ENCODE data around the gene SLC4A7. TPM values are rescaled to one million over a fixed set of nuclear protein-coding genes. Genes with fewer than 3 reads are reported as not detected.
"Not testable (repeated sequence)": the region's sequence is repeated elsewhere in the genome, so short reads cannot be mapped to it uniquely, and the experiment has no call there.

SLC4A7 gene
- total RNA-seq, 1 donor from 2014 or later: 12.2 TPM

DNA sequence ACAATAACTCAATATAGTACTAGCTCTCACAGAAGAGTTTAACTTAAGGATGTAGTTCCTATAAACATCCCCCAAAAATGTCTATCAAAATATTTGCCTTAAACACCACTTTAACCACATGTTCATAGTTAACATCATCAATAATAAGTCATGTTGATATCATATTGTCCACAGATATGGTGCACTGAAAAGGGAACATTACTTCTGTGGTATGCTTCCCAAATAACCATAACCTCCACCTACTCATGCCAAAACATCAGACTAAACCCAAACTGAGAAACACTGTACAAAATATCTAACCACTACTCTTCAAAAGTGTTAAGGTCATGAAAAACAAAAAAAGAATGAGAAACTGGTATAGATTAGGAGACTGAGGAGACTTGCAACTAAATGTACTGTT is 32.9 kb downstream of the SLC4A7 start:
- peaks cover 14% of the 10 kb centered on the region for H3K4me1 ChIP-seq
- H3K9me3 ChIP-seq (replicated peaks): no peaks in the 10 kb centered on the region
- intact Hi-C loops (cut with micrococcal nuclease): no loop called here
- no peaks in the 10 kb centered on the region for H3K27me3 ChIP-seq (ENCODE audit: low read depth)
- H3K4me3 ChIP-seq: no peak overlapping the region
- no peak for DNase-seq
- H3K36me3 ChIP-seq: peaks cover 12% of the 10 kb centered on the region
- no peak overlapping the region for H3K27ac ChIP-seq (replicated peaks)
- TF ChIP-seq, protein P1, sequence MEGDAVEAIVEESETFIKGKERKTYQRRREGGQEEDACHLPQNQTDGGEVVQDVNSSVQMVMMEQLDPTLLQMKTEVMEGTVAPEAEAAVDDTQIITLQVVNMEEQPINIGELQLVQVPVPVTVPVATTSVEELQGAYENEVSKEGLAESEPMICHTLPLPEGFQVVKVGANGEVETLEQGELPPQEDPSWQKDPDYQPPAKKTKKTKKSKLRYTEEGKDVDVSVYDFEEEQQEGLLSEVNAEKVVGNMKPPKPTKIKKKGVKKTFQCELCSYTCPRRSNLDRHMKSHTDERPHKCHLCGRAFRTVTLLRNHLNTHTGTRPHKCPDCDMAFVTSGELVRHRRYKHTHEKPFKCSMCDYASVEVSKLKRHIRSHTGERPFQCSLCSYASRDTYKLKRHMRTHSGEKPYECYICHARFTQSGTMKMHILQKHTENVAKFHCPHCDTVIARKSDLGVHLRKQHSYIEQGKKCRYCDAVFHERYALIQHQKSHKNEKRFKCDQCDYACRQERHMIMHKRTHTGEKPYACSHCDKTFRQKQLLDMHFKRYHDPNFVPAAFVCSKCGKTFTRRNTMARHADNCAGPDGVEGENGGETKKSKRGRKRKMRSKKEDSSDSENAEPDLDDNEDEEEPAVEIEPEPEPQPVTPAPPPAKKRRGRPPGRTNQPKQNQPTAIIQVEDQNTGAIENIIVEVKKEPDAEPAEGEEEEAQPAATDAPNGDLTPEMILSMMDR (IDR thresholded peaks at IDR 0.05; ENCODE audit: borderline replicate concordance): no peak

DNA sequence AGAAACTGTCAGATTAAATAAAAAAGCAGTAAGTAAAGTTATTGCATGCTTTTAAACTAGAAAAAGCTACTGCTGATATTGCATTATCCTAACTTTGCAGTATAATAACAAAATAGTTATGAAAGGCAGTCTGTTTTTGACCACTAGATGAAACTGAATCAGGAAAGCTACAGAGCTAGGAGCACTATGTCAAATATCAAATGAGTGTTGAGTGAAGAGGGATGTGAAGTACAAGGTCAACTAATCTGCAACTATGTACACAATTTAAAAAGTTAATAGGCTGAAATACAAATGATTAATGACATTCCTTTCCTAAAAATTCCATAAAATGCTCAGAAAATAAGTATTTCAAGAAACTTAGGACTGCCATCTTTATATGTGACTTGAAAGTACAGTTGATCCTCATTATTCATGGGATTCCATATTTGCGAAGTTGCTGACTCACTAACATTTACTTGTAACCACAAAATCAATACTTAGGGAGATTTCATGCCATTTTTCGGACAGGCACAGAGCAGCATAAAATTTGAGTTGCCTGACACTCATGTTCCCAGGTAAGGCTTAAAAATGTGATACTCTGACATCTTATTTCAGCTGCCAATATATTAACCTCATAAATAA is 34.5 kb downstream of the SLC4A7 start:
- Histone ChIP-seq H3K27ac (replicated peaks) (no peak overlapping the region), H3K36me3 (peaks cover 17% of the 10 kb centered on the region), H3K4me3 (no peak overlapping the region), H3K27me3 (ENCODE audit: low read depth) (no peaks in the 10 kb centered on the region), H3K9me3 (replicated peaks) (no peaks in the 10 kb centered on the region), H3K4me1 (peaks cover 10% of the 10 kb centered on the region)
- intact Hi-C loops (cut with micrococcal nuclease): no loop called here
- no peak for DNase-seq
- TF ChIP-seq, protein P1 (IDR thresholded peaks at IDR 0.05; ENCODE audit: borderline replicate concordance): no peak

DNA sequence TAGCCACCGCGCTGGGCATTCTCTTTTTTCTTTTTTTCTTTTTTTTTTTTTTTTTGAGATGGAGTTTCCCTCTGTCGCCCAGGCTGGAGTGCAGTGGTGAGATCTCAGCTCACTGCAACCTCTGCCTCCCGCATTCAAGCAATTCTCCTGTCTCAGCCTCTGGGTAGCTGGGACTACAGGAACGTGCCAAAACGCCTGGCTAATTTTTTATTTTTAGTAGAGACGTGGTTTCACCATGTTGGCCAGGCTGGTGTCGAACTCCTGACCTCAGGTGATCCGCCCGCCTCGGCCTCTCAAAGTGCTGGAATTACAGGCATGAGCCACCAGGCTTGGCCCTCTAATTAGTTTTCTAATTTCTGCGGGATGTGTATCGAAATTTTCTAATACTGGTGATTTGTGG is 41.2 kb downstream of the SLC4A7 start:
- Histone ChIP-seq H3K36me3 (peaks cover 44% of the 10 kb centered on the region), H3K9me3 (replicated peaks) (peaks cover 18% of the 10 kb centered on the region)
- H3K27ac ChIP-seq (replicated peaks); intact Hi-C loops (cut with micrococcal nuclease); H3K4me1 ChIP-seq; H3K27me3 ChIP-seq (ENCODE audit: low read depth); H3K4me3 ChIP-seq; DNase-seq: not testable (repeated sequence)

DNA sequence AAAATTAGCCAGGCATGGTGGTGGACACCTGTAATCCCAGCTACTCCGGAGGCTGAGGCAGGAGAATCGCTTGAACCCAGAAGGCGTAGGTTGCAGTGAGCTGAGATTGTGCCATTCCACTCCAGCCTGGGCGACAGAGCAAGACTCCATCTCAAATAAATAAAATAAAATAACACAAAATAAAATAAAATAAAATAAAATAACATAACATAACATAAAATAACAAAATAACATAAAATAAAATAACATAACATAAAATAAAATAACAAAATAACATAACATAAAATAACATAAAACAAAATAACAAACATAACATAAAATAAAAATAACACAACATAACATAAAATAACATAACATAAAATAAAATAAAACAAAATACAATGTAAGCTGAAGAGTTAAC is 45.8 kb downstream of the SLC4A7 start:
- H3K27ac ChIP-seq (replicated peaks); H3K4me3 ChIP-seq; H3K4me1 ChIP-seq; intact Hi-C loops (cut with micrococcal nuclease); DNase-seq; H3K27me3 ChIP-seq (ENCODE audit: low read depth): not testable (repeated sequence)
- Histone ChIP-seq H3K9me3 (replicated peaks) (peaks cover 18% of the 10 kb centered on the region), H3K36me3 (peaks cover 62% of the 10 kb centered on the region)

DNA sequence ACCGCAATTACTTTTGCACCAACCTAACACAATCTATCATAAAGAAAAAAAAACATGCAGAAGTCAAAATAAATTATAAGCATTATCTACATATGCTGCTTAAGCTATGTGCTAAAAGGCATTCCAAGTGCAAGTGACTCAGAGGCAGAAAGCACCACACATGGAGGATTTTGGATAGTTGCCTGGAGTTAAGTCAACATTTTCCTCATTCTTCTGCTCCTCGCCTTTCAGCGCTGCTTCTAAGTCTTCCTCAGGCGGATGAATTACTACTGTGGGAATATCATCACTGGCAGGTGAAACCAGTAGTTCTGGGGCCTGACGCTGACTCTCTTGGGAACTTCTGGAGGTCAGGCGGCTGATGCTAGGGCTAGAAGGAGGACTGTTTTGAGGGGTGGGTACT is 53.1 kb downstream of the SLC4A7 start:
- peaks cover 48% of the 10 kb centered on the region for H3K36me3 ChIP-seq
- TF ChIP-seq, protein P1 (IDR thresholded peaks at IDR 0.05; ENCODE audit: borderline replicate concordance): no peak

DNA sequence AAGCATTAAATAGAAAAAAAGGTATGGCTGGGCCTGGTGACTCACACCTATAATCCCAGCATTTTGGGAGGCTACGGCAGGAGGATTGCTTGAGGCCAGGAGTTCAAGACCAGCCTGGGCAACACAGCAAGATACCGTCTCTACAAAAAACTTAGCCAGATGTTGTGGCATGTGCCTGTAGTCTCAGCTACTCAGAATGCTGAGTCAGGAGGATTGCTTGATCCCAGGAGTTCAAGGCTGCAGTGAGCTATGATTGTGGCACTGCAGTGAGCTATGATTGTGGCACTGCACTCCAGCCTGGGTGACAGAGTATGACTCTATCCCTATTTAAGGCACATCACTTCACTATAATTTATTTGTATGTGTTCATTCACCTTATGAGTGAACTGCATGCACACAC is 54.3 kb downstream of the SLC4A7 start:
- TF ChIP-seq, protein P1 (IDR thresholded peaks at IDR 0.05; ENCODE audit: borderline replicate concordance): no peak
- H3K4me3 ChIP-seq: no peak overlapping the region
- H3K27me3 ChIP-seq (ENCODE audit: low read depth): no peaks in the 10 kb centered on the region
- intact Hi-C loops (cut with micrococcal nuclease): no loop called here
- H3K27ac ChIP-seq (replicated peaks): no peak overlapping the region
- peaks cover 39% of the 10 kb centered on the region for H3K36me3 ChIP-seq
- no peaks in the 10 kb centered on the region for H3K4me1 ChIP-seq
- no peak for DNase-seq
- no peaks in the 10 kb centered on the region for H3K9me3 ChIP-seq (replicated peaks)

More for the DNA sequence above, 53.1 kb downstream of the SLC4A7 start:
- Histone ChIP-seq H3K4me1 (no peaks in the 10 kb centered on the region), H3K27me3 (ENCODE audit: low read depth) (no peaks in the 10 kb centered on the region), H3K9me3 (replicated peaks) (no peaks in the 10 kb centered on the region), H3K4me3 (no peak overlapping the region), H3K27ac (replicated peaks) (no peak overlapping the region)
- no peak for DNase-seq
- intact Hi-C loops (cut with micrococcal nuclease): no loop called here
